Karpas-422 (cell line): Measurements from ENCODE around the gene NR1D1. TPM values are rescaled to one million over a fixed set of nuclear protein-coding genes. Genes with fewer than 3 reads are reported as not detected.

Experiments
- DNase-seq: peaks from one replicate; pipeline ENCODE4 v3.0.0-alpha.2; 2015
- H2AFZ ChIP-seq: fragments of 200-600 bp; sonication (generic); 2 replicates; pipeline ENCODE4 v1.6.1; 2014; ENCODE audit warnings: antibody characterized with exemption, low read length, mixed read lengths
- H3K27ac ChIP-seq: fragments of 200-600 bp; sonication (generic); 2 replicates; pipeline ENCODE4 v1.5.1; 2014; ENCODE audit warnings: mild to moderate bottlenecking, low read length, moderate library complexity
- H3K27me3 ChIP-seq: fragments of 200-600 bp; sonication (generic); 2 replicates; pipeline ENCODE4 v1.6.1; 2014; ENCODE audit warnings: low read length, mixed read lengths
- H3K36me3 ChIP-seq: fragments of 200-600 bp; sonication (generic); 2 replicates; pipeline ENCODE4 v1.6.1; 2014; ENCODE audit warnings: low read length, mixed read lengths; ENCODE audit not compliant: insufficient read depth
- H3K4me1 ChIP-seq: fragments of 200-600 bp; sonication (generic); 2 replicates; pipeline ENCODE4 v1.6.1; 2014; ENCODE audit warnings: mild to moderate bottlenecking, low read length, mixed read lengths
- H3K4me2 ChIP-seq: fragments of 200-600 bp; sonication (generic); 2 replicates; pipeline ENCODE4 v1.6.1; 2014; ENCODE audit warnings: low read length, low read depth, mild to moderate bottlenecking; ENCODE audit not compliant: poor library complexity, severe bottlenecking
- H3K4me3 ChIP-seq: fragments of 200-600 bp; sonication (generic); 2 replicates; pipeline ENCODE4 v1.5.1; 2014; ENCODE audit warnings: mild to moderate bottlenecking, antibody characterized with exemption, low read length, mixed read lengths
- H3K79me2 ChIP-seq: fragments of 200-600 bp; sonication (generic); 2 replicates; pipeline ENCODE4 v1.6.1; 2014; ENCODE audit warnings: mild to moderate bottlenecking, low read length, mixed read lengths
- H3K9ac ChIP-seq: fragments of 200-600 bp; sonication (generic); 2 replicates; pipeline ENCODE4 v1.6.0; 2014; ENCODE audit warnings: low read length
- H3K9me2 ChIP-seq: fragments of 200-600 bp; sonication (generic), shearing (Covaris generic); replicated peaks from 2 replicates; pipeline ENCODE4 v1.6.0; 2014; ENCODE audit warnings: mild to moderate bottlenecking, low read length, moderate library complexity; ENCODE audit not compliant: insufficient read depth
- H3K9me3 ChIP-seq: fragments of 300-700, 200-600 bp; sonication (generic); 2 replicates; pipeline ENCODE4 v1.6.1; 2014; ENCODE audit warnings: low read length, mixed read lengths
- H4K20me1 ChIP-seq: fragments of 200-600 bp; sonication (generic); 2 replicates; pipeline ENCODE4 v1.6.1; 2014; ENCODE audit warnings: mild to moderate bottlenecking, antibody characterized with exemption, low read length, low read depth; ENCODE audit not compliant: insufficient read depth
- total RNA-seq: library from RNA; depleted of rRNA; stranded (reverse); fragments of >200 nt; shearing (Covaris generic); gene quantifications from 2 replicates; pipeline ENCODE4 v1.2.3, GENCODE V29; 2014; ENCODE audit warnings: low replicate concordance

Gene NR1D1
- total RNA-seq, 1 experiment from 2014 or later = 0.67 TPM

DNA sequence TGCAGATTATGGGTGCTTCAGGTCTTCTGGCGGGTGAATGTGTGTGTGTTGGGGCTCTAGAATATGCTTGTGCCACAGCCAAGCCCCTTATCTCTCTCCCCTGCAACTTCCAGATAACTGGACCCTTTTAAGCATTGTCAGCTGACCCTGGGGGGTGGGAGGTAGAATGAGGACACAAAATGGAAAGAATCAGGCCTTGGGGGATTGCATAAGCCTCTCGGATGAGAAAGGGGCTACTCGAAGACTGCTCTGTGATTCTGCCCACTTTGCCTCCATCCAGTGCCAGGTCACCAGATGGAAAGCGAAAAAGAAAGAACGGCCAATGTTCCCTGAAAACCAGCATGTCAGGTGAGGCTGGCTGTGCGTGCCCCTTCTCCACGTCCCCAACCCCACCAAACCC, 23.8 kb downstream of the NR1D1 start:
- Histone ChIP-seq H3K36me3 (no peaks in the 10 kb centered on the region), H3K4me1 (peaks cover 8% of the 10 kb centered on the region), H3K4me3 (no peak overlapping the region), H3K27me3 (no peaks in the 10 kb centered on the region), H3K79me2 (no peaks in the 10 kb centered on the region), H3K4me2 (no peak overlapping the region), H2AFZ (no peak overlapping the region), H3K9me3 (no peaks in the 10 kb centered on the region), H3K9ac (no peak overlapping the region), H3K27ac (no peak overlapping the region), H3K9me2 (no peaks in the 10 kb centered on the region), H4K20me1 (no peaks in the 10 kb centered on the region)
- DNase-seq = no peak

GRCh38 chr17:40075942-40076498, 24.4 kb downstream of the NR1D1 start:
- Histone ChIP-seq H3K79me2 (no peaks in the 10 kb centered on the region), H3K9ac (no peak overlapping the region), H2AFZ (no peak overlapping the region), H3K9me2 (no peaks in the 10 kb centered on the region), H3K4me3 (no peak overlapping the region), H3K9me3 (no peaks in the 10 kb centered on the region), H3K36me3 (no peaks in the 10 kb centered on the region), H3K4me1 (peaks cover 14% of the 10 kb centered on the region), H3K4me2 (no peak overlapping the region), H3K27me3 (no peaks in the 10 kb centered on the region), H3K27ac (no peak overlapping the region), H4K20me1 (0 out of 2 replicates have a peak, but pooled peaks cover 3% of the 10 kb centered on the region)
- no peak for DNase-seq

GRCh38 chr17:40075201-40075941, 25.0 kb downstream of the NR1D1 start:
- no peak overlapping the region for H3K4me2 ChIP-seq
- H2AFZ ChIP-seq = no peak overlapping the region
- H3K27ac ChIP-seq = no peak overlapping the region
- H4K20me1 ChIP-seq = 0 out of 2 replicates have a peak, but pooled peaks cover 3% of the 10 kb centered on the region
- DNase-seq = peak; percentile 85
- no peaks in the 10 kb centered on the region for H3K27me3 ChIP-seq
- H3K4me3 ChIP-seq = no peak overlapping the region
- H3K79me2 ChIP-seq = no peaks in the 10 kb centered on the region
- H3K36me3 ChIP-seq = no peaks in the 10 kb centered on the region
- no peak overlapping the region for H3K9ac ChIP-seq
- H3K9me3 ChIP-seq = no peaks in the 10 kb centered on the region
- H3K4me1 ChIP-seq = peaks cover 20% of the 10 kb centered on the region
- H3K9me2 ChIP-seq = no peaks in the 10 kb centered on the region

GRCh38 chr17:40074871-40075200, 25.6 kb downstream of the NR1D1 start:
- H3K36me3 ChIP-seq = no peaks in the 10 kb centered on the region
- H4K20me1 ChIP-seq = 0 out of 2 replicates have a peak, but pooled peaks cover 3% of the 10 kb centered on the region
- H3K9ac ChIP-seq = no peak overlapping the region
- H3K9me3 ChIP-seq = no peaks in the 10 kb centered on the region
- no peaks in the 10 kb centered on the region for H3K79me2 ChIP-seq
- H3K9me2 ChIP-seq = no peaks in the 10 kb centered on the region
- no peak overlapping the region for H2AFZ ChIP-seq
- no peak for DNase-seq
- no peak overlapping the region for H3K4me2 ChIP-seq
- peaks cover 25% of the 10 kb centered on the region for H3K4me1 ChIP-seq
- H3K27me3 ChIP-seq = no peaks in the 10 kb centered on the region
- H3K27ac ChIP-seq = no peak overlapping the region
- no peak overlapping the region for H3K4me3 ChIP-seq

DNA sequence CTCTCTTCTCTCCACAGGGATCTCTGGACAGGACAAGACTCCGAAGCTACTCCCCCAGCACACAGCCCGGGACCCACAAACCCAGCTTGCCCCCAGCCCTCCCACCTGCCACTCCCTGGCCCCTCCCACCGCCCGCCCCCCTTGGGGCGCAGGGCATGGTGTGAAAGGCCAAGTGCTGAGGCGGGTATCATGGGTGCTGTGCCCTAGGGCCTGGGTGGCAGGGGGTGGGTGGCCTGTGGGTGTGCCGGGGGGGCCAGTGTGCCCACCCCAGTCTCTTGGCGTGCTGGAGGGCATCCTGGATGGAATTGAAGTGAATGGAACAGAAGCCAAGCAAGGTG, 26.2 kb downstream of the NR1D1 start:
- H3K36me3 ChIP-seq = no peaks in the 10 kb centered on the region
- H3K4me3 ChIP-seq = no peak overlapping the region
- no peak overlapping the region for H3K4me2 ChIP-seq
- no peaks in the 10 kb centered on the region for H3K9me2 ChIP-seq
- peaks cover 32% of the 10 kb centered on the region for H3K4me1 ChIP-seq
- no peaks in the 10 kb centered on the region for H3K9me3 ChIP-seq
- H2AFZ ChIP-seq = no peak overlapping the region
- H3K9ac ChIP-seq = no peak overlapping the region
- 0 out of 2 replicates have a peak, but pooled peaks cover 3% of the 10 kb centered on the region for H4K20me1 ChIP-seq
- no peaks in the 10 kb centered on the region for H3K79me2 ChIP-seq
- no peaks in the 10 kb centered on the region for H3K27me3 ChIP-seq
- H3K27ac ChIP-seq = no peak overlapping the region
- no peak for DNase-seq

GRCh38 chr17:40073454-40074174, 26.8 kb downstream of the NR1D1 start:
- Histone ChIP-seq H3K79me2 (no peaks in the 10 kb centered on the region), H3K4me1 (peaks cover 38% of the 10 kb centered on the region), H3K4me2 (no peak overlapping the region), H3K9ac (no peak overlapping the region), H3K9me2 (no peaks in the 10 kb centered on the region), H3K4me3 (no peak overlapping the region), H2AFZ (no peak overlapping the region), H3K36me3 (no peaks in the 10 kb centered on the region), H3K27me3 (no peaks in the 10 kb centered on the region), H3K27ac (no peak overlapping the region), H4K20me1 (0 out of 2 replicates have a peak, but pooled peaks cover 3% of the 10 kb centered on the region), H3K9me3 (no peaks in the 10 kb centered on the region)
- DNase-seq = no peak

DNA sequence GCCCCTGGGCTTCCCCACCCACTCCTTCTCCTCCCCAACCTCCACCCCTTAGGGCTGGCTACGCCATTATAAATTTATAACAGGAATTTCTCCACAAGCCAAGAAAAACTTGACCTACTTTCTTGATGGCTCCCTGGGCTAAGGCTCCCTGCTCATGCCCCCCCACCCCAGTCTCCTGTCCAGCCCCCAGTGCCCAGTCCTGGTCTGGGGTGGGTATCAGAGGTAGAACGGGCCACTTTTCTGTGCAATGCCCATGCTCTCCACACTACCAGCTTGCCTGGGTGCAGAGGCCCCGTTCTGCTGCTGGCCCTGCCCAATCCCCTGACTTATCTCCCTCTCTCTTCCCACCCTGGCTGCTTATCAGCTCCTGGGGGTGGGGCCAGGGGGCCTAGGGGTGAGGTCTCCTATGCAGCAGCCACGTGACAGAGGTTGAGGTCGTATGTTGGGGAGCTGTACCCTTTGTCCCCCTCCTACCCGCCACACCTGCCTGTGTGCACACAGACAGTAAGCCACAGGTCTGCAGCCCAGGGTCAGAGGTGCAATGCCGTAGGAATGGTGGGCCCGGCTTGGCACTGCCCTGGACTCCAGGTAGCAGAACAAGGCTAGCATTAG, 27.5 kb downstream of the NR1D1 start:
- DNase-seq = no peak
- Histone ChIP-seq H2AFZ (no peak overlapping the region), H4K20me1 (0 out of 2 replicates have a peak, but pooled peaks cover 3% of the 10 kb centered on the region), H3K79me2 (no peaks in the 10 kb centered on the region), H3K27me3 (no peaks in the 10 kb centered on the region), H3K9me2 (no peaks in the 10 kb centered on the region), H3K4me3 (no peak overlapping the region), H3K9me3 (no peaks in the 10 kb centered on the region), H3K27ac (no peak overlapping the region), H3K4me1 (peaks cover 40% of the 10 kb centered on the region), H3K36me3 (no peaks in the 10 kb centered on the region), H3K9ac (no peak overlapping the region), H3K4me2 (no peak overlapping the region)
